GM12878 (cell line): ENCODE data around the gene STXBP5. TPM values are rescaled to one million over a fixed set of nuclear protein-coding genes. Genes with fewer than 3 reads are reported as not detected.
A peak's percentile ranks its signal among the peaks of the same experiment; 100 is the strongest.

Experiments
- ATAC-seq: fragments of 200-7000 bp; cut with Tn5 transposase; 3 replicates; pipeline ENCODE4 v1.9.1; 2020; ENCODE audit warnings: mild to moderate bottlenecking, moderate library complexity
- BruUV-seq: library from RNA; stranded (reverse); fragments of 400-500 nt; replicated peaks from 2 replicates; lab custom pipeline; 2021; lab: Mats Ljungman, UMichigan
- CTCF ChIA-PET: fragments of 300-600 bp; sonication (Branson Sonifier 250); formaldehyde crosslinking; extraction: SDS; loops from one replicate; lab custom pipeline; 2021; ENCODE audit warnings: inconsistent platforms; lab: Yijun Ruan, JAX
- POLR2A ChIA-PET: fragments of 350-600 bp; formaldehyde crosslinking; extraction: SDS; loops from one replicate; lab custom pipeline; 2021; ENCODE audit warnings: inconsistent platforms; lab: Charles Lee
- RAD21 ChIA-PET: fragments of 300-600 bp; sonication (Branson Sonifier 250); formaldehyde crosslinking; loops from one replicate; lab custom pipeline; 2023; ENCODE audit warnings: antibody characterized with exemption; ENCODE audit not compliant: unreplicated experiment; lab: Charles Lee
- SMC1A ChIA-PET: fragments of 300-600 bp; sonication (Branson Sonifier 250); formaldehyde crosslinking; loops from one replicate; lab custom pipeline; 2023; ENCODE audit not compliant: unreplicated experiment, uncharacterized antibody; lab: Charles Lee
- DNase-seq: peaks from one replicate; pipeline ENCODE4 v3.0.0-alpha.2; 2011; ENCODE audit warnings: low read depth, low spot score
- FAIRE-seq: peaks from 3 replicates; lab custom pipeline; 2011; peaks lifted over from hg19 to GRCh38; lab: Jason Lieb, UNC
- H2AFZ ChIP-seq: 2 replicates; pipeline ENCODE4 v1.6.0; 2011; ENCODE audit warnings: low read depth, low read length, control low read depth; ENCODE audit not compliant: control insufficient read depth
- H3K27ac ChIP-seq: 2 replicates; pipeline ENCODE4 v1.5.1; 2011; ENCODE audit warnings: control low read depth; ENCODE audit not compliant: control insufficient read depth, insufficient read depth
- H3K27me3 ChIP-seq, 2 experiments: replicated peaks in 1 of 2; 2 replicates each; pipeline versions ENCODE4 v1.6.0 to v1.6.1; 2011; ENCODE audit warnings: low read length in 1 of 2; ENCODE audit not compliant: control insufficient read depth in 2 of 2, insufficient read depth in 2 of 2
- H3K36me3 ChIP-seq, 2 experiments: 2 replicates each; pipeline ENCODE4 v1.5.1; 2011; ENCODE audit warnings: low read length in 1 of 2; ENCODE audit not compliant: control insufficient read depth in 2 of 2, insufficient read depth in 2 of 2
- H3K4me1 ChIP-seq: 2 replicates; pipeline ENCODE4 v1.6.1; 2011; ENCODE audit warnings: mild to moderate bottlenecking, low read length, moderate library complexity, mixed read lengths; ENCODE audit not compliant: control insufficient read depth, insufficient read depth
- H3K4me2 ChIP-seq: 2 replicates; pipeline ENCODE4 v1.6.0; 2011; ENCODE audit warnings: control low read depth; ENCODE audit not compliant: control insufficient read depth, insufficient read depth
- H3K4me3 ChIP-seq: fragments of 200-600 bp; sonication (generic); 2 replicates; pipeline ENCODE4 v1.5.1; 2016
- H3K79me2 ChIP-seq: 2 replicates; pipeline ENCODE4 v1.6.0; 2011; ENCODE audit warnings: low read length; ENCODE audit not compliant: control insufficient read depth, insufficient read depth
- H3K9ac ChIP-seq: 2 replicates; pipeline ENCODE4 v1.8.0; 2011; ENCODE audit warnings: low read length, control low read depth, mixed read lengths; ENCODE audit not compliant: control insufficient read depth, insufficient read depth
- H3K9me3 ChIP-seq: replicated peaks from 3 replicates; pipeline ENCODE4 v1.5.1; 2011; ENCODE audit warnings: mild to moderate bottlenecking, low read length; ENCODE audit not compliant: control insufficient read depth, insufficient read depth
- H4K20me1 ChIP-seq: 2 replicates; pipeline ENCODE4 v1.6.0; 2011; ENCODE audit not compliant: control insufficient read depth, insufficient read depth
- POLR2AphosphoS2 ChIP-seq: IDR thresholded peaks from 2 replicates; pipeline ENCODE4 v1.6.1; 2011; ENCODE audit warnings: low read depth, mild to moderate bottlenecking, low read length, improper control_type of control experiment, moderate library complexity
- RAD21 ChIP-seq: IDR thresholded peaks from 2 replicates; pipeline ENCODE4 v1.6.1; 2011; ENCODE audit warnings: mild to moderate bottlenecking, low read depth, low read length, moderate library complexity; ENCODE audit not compliant: insufficient read depth
- SMC3 ChIP-seq: IDR thresholded peaks from 2 replicates; pipeline ENCODE4 v1.6.1; 2011; ENCODE audit warnings: low read length, improper control_type of control experiment, borderline replicate concordance
- STAT3 ChIP-seq: IDR thresholded peaks from 2 replicates; pipeline ENCODE4 v1.6.1; 2011; ENCODE audit warnings: low read depth, low read length, improper control_type of control experiment
- WGBS: methylation state at CpG from one replicate; pipeline ENCODE4 v1.1.6; 2016; ENCODE audit warnings: low lambda C conversion rate; ENCODE audit not compliant: insufficient replicate concordance, insufficient coverage; ENCODE audit errors: missing lambda C conversion rate; 5-methylcytosine and 5-hydroxymethylcytosine counted together
- in situ Hi-C: fragments of 300-500 bp; cut with MboI; formaldehyde crosslinking; loops from 9 replicates; pipeline ENCODE4 v1.14.3; 2018; ENCODE audit warnings: mixed read lengths
- intact Hi-C: fragments of 100-400 bp; cut with micrococcal nuclease; formaldehyde crosslinking; loops from one replicate; pipeline ENCODE4 v1.14.2; 2022; ENCODE audit not compliant: unreplicated experiment
- polyA plus RNA-seq, 11 experiments: library from polyadenylated mRNA; depleted of rRNA in 4 of 11; unstranded in 6 of 11; stranded (reverse) in 5 of 11; fragments of >200 nt; fragmentation: Nextera tagmentation in 4 of 11; fragmentation: Illumina TruSeq in 1 of 11; extraction: Ambion mirVana in 4 of 11; extraction: Trizol in 1 of 11; gene quantifications; 1 replicate in 1 of 11; 2 replicates in 10 of 11; pipeline versions ENCODE4 v1.2.1 to v1.2.3, GENCODE V29; 2011 to 2016; ENCODE audit warnings: inconsistent platforms in 2 of 11, missing spikeins in 2 of 11, low read depth in 1 of 11
- total RNA-seq, 4 experiments: library from RNA; depleted of rRNA in 3 of 4; stranded (reverse); fragments of >200 nt in 3 of 4; fragmentation: Illumina TruSeq in 1 of 4; extraction: Trizol in 1 of 4; gene quantifications; 2 replicates each; pipeline versions ENCODE4 v1.2.1 to v1.2.3, GENCODE V29; 2013 to 2021
- TF ChIP-seq, protein P1 (sequence below), 3 experiments: IDR thresholded peaks in 2 of 3; conservative IDR thresholded peaks in 1 of 3; 2 replicates each; pipeline ENCODE4 v1.5.1; 2011; ENCODE audit warnings: low read depth in 3 of 3, low read length in 3 of 3, mild to moderate bottlenecking in 3 of 3, control low read depth in 2 of 3, moderate library complexity in 2 of 3, inconsistent platforms in 1 of 3, mixed read lengths in 1 of 3; ENCODE audit not compliant: control insufficient read depth in 2 of 3, insufficient read depth in 1 of 3; ENCODE audit errors: extremely low read depth in 1 of 3

STXBP5 gene
- total and polyA plus RNA-seq, 10 of the 15 experiments (the other 5 are each of a cell fraction or from before 2014, with no cell fraction given): 1.4 to 13.2 (median 8.4) TPM

DNA sequence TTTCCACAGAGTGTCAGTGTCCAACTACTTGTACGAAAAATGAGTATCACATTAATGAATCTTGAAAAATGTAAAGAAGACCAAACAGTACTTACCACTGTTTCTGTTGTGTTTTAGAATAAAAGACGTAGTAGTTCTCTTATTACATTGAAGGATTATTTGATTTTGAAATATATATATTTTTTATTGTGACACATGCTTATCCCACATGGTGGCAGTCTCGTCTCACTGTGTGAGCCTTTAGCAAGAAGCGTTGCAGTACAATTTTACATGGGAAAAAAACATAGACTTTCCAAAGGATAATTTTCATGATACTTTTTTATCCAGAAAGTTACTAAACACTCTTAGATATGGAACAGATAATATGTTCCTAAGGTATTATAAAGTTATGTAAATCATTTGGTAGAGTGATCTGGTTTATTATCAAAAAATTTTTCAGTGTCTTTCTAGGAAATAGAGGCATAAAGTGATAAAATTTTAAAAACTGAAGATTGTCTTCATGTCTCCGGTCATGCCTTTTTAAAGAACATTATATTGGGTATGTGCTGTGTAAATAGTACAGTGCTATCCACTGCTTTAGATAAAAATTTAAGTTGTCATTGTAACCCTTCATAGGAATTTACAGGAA, 186.8 kb downstream of the STXBP5 start:
- POLR2A ChIA-PET: no interaction called here
- no peaks in the 10 kb centered on the region for H3K79me2 ChIP-seq
- no peaks in the 10 kb centered on the region for H3K27me3 ChIP-seq
- no peaks in the 10 kb centered on the region for H4K20me1 ChIP-seq
- 92% methylated on average over 5 of the region's 5 CpGs for WGBS
- CTCF ChIA-PET: interaction anchor here (0.8 to 1.2 kb wide), 4 partner anchors 8 to 754 kb away, joined by 3 to 4 read pairs (median 4); no protein-coding TSS in a partner anchor
- intact Hi-C loops: loop anchor here (2.0 to 10.0 kb wide), 3 partner anchors 584 to 1074 kb away; no protein-coding TSS in a partner anchor
- RAD21 ChIA-PET: no interaction called here
- H3K4me3 ChIP-seq: no peak overlapping the region
- DNase-seq (no peak), FAIRE-seq (no peak), ATAC-seq (no peak)
- TF ChIP-seq POLR2AphosphoS2 (no peak), STAT3 (no peak), SMC3 (peak; percentile 40; the same call in 1 of the 2 replicates), RAD21 (peak; percentile 61)
- TF ChIP-seq, protein P1, sequence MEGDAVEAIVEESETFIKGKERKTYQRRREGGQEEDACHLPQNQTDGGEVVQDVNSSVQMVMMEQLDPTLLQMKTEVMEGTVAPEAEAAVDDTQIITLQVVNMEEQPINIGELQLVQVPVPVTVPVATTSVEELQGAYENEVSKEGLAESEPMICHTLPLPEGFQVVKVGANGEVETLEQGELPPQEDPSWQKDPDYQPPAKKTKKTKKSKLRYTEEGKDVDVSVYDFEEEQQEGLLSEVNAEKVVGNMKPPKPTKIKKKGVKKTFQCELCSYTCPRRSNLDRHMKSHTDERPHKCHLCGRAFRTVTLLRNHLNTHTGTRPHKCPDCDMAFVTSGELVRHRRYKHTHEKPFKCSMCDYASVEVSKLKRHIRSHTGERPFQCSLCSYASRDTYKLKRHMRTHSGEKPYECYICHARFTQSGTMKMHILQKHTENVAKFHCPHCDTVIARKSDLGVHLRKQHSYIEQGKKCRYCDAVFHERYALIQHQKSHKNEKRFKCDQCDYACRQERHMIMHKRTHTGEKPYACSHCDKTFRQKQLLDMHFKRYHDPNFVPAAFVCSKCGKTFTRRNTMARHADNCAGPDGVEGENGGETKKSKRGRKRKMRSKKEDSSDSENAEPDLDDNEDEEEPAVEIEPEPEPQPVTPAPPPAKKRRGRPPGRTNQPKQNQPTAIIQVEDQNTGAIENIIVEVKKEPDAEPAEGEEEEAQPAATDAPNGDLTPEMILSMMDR (IDR thresholded peaks at IDR 0.05 in 2 of 3, conservative IDR thresholded peaks at IDR 0.05 in 1 of 3; ENCODE audit: control insufficient read depth in 2 of 3, extremely low read depth in 1 of 3, insufficient read depth in 1 of 3, low read depth in 3 of 3, low read length in 3 of 3): peak in 2 of 3 experiments; percentile 17 to 58; a peak in 3 of 6 replicates
- no peak overlapping the region for H3K27ac ChIP-seq
- SMC1A ChIA-PET: interaction anchor here (0.6 kb wide), 1 partner anchor 216 kb away, joined by 3 read pairs; no protein-coding TSS in a partner anchor
- no TSS peak for BruUV-seq
- in situ Hi-C loops: no loop called here
- no peak overlapping the region for H3K4me2 ChIP-seq
- no peak overlapping the region for H3K9ac ChIP-seq
- H3K9me3 ChIP-seq: no peaks in the 10 kb centered on the region
- H2AFZ ChIP-seq: no peak overlapping the region
- no peaks in the 10 kb centered on the region for H3K4me1 ChIP-seq
- no peaks in the 10 kb centered on the region for H3K36me3 ChIP-seq
